H1 (cell line): ENCODE results near the gene PDPK1. TPM values are rescaled to one million over a fixed set of nuclear protein-coding genes. Genes with fewer than 3 reads are reported as not detected.

Experiments
- CTCF ChIP-seq, 3 experiments: IDR thresholded peaks; 1 replicate in 2 of 3; 2 replicates in 1 of 3; pipeline versions ENCODE4 v1.5.1 to v1.6.1; 2011; ENCODE audit warnings: low read length in 3 of 3, mild to moderate bottlenecking in 3 of 3, inconsistent platforms in 2 of 3, low read depth in 1 of 3, moderate library complexity in 1 of 3; ENCODE audit not compliant: insufficient read depth in 1 of 3; ENCODE audit errors: control extremely low read depth in 1 of 3
- polyA plus RNA-seq, 7 experiments: library from polyadenylated mRNA; depleted of rRNA in 3 of 7; stranded (reverse) in 5 of 7; unstranded in 2 of 7; fragments of >200 nt in 5 of 7; fragments of 200-250 nt in 2 of 7; gene quantifications; 1 replicate in 5 of 7; 2 replicates in 1 of 7; 4 replicates in 1 of 7; pipeline versions ENCODE4 v1.2.1 to v1.2.3, GENCODE V29; 2011 to 2013; ENCODE audit warnings: missing spikeins in 2 of 7, mixed read lengths in 2 of 7
- total RNA-seq: library from RNA; stranded (reverse); fragmentation: NEBNext Ultra II Directional; extraction: Animal tissue kit (Norgen Biotek cat#: 25700); gene quantifications from 2 replicates; pipeline ENCODE4 v1.2.1, GENCODE V29; 2021

PDPK1 gene
- total and polyA plus RNA-seq, 2 of the 8 experiments (the other 6 are each of a cell fraction or from before 2014, with no cell fraction given): 17.1 to 27.8 TPM

- no peak for TF ChIP-seq CTCF (IDR thresholded peaks at IDR 0.05; ENCODE audit: control extremely low read depth in 1 of 3, insufficient read depth in 1 of 3, low read depth in 1 of 3, low read length in 3 of 3)
These were observed 6.5 kb upstream of the PDPK1 start, which contains the start of gene CEMP1 (continued) for GRCh38 chr16:2531371-2531695.
